C4-2B (cell line): ENCODE measurements around the gene CDK7.
"Not testable (repeated sequence)": the region's sequence is repeated elsewhere in the genome, so short reads cannot be mapped to it uniquely, and the experiment has no call there.

Experiments
- H3K27ac ChIP-seq: fragments of 450-650 bp; 2 replicates; pipeline ENCODE4 v1.5.1; 2017
- ZFX ChIP-seq: fragments of 450-650 bp; IDR thresholded peaks from 2 replicates; pipeline ENCODE4 v1.6.1; 2017
- TF ChIP-seq, protein P1 (sequence below): fragments of 450-650 bp; conservative IDR thresholded peaks from 2 replicates; pipeline ENCODE4 v1.5.1; 2017; ENCODE audit warnings: mild to moderate bottlenecking

Gene CDK7

DNA sequence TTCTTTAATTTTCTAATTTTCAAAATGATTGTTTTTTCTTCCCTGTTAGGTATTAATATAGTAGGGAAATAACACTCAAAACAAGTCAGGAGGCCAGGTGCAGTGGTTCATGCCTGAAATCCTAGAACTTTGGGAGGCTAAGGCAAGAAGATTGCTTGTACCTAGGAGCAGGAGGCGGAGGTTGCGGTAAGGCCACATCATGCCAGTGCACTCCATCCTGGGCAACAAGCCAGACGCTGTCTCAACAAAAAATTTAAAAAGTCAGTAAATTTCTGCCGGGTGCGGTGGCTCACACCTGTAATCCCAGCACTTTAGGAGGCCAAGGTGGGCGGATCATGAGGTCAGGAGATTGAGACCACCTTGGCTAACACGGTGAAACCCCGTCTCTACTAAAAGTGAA, 10.2 kb upstream of the CDK7 start:
- no peak for TF ChIP-seq ZFX
- TF ChIP-seq, protein P1, sequence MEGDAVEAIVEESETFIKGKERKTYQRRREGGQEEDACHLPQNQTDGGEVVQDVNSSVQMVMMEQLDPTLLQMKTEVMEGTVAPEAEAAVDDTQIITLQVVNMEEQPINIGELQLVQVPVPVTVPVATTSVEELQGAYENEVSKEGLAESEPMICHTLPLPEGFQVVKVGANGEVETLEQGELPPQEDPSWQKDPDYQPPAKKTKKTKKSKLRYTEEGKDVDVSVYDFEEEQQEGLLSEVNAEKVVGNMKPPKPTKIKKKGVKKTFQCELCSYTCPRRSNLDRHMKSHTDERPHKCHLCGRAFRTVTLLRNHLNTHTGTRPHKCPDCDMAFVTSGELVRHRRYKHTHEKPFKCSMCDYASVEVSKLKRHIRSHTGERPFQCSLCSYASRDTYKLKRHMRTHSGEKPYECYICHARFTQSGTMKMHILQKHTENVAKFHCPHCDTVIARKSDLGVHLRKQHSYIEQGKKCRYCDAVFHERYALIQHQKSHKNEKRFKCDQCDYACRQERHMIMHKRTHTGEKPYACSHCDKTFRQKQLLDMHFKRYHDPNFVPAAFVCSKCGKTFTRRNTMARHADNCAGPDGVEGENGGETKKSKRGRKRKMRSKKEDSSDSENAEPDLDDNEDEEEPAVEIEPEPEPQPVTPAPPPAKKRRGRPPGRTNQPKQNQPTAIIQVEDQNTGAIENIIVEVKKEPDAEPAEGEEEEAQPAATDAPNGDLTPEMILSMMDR, result no peak
- no peak overlapping the region for H3K27ac ChIP-seq

DNA sequence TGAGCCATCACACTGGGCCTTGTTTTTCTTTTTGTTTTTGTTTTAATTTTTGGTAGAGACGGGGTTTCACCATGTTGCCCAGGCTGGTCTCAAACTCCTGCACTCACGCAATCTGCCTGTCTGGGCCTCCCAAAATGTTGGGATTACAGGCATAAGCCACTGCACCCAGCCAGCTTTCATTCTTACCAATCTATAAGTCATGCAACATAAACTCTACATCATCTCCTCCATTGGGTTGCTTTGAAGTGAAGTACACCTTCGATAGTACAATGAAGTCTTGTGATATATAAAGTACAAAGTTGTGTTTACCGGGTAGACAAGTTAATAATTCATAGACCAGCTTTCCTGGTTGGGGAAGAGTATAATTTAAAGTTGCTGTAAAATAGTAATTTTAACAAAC, 8.8 kb upstream of the CDK7 start:
- no peak overlapping the region for H3K27ac ChIP-seq
- TF ChIP-seq ZFX, result no peak
- TF ChIP-seq, protein P1, result no peak

DNA sequence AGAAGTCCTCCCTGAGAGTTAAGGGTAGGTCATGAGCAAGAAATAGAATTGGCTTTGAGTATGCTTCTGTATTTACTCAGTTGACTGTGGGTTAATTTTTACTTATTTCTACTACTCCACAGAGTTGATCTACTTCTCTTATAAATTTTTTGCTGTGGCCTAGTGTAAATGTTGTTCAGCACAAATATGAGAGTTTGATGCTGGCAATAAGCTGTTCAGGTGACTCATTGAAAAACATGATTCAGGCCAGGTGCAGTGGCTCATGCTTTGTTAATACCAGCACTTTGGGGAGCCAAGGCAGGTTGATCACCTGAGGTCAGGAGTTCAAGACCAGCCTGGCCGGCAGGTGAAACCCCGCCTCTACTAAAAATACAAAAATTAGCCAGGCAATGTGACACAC, 4.5 kb upstream of the CDK7 start:
- TF ChIP-seq, protein P1, result no peak
- no peak for TF ChIP-seq ZFX
- H3K27ac ChIP-seq, result no peak overlapping the region

DNA sequence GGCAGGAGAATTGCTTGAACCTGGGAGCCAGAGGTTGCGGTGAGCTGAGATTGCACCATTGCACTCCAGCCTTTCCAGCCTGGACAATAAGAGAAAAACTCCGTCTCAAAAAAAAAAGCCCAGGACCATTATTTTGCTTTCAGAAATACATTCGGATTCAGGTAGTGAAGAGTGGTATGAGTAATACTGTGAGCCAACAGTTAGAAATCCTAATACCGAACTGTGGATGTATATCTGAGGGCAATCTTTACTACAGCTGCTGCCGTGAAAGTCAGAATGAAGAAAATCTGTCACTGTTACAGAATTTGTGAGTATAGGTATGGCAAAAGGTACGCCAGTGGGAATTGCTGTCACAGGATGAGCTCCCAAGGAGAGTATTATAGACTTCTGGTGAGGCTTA, 3.4 kb upstream of the CDK7 start:
- no peak overlapping the region for H3K27ac ChIP-seq
- TF ChIP-seq ZFX, result no peak
- TF ChIP-seq, protein P1, result no peak

DNA sequence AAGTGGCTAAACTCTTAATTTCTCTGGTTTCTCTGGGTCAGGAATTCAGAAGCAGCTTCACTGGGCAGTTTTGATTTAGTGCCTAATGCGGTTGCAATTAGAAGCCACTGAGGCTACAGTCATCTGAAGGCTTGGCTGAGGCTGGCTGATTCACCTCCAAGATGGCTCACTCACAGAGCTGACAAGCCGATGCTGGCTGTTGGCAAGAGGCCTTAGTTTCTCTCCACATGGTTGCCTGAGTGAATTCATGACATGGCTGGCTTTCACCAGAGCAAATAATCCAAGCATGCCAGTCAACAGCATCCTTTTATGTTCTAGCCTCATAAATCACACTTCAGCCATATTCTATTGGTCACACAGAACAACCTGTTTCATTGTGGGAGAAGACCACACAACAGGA, 2.8 kb upstream of the CDK7 start:
- TF ChIP-seq, protein P1, result no peak
- no peak for TF ChIP-seq ZFX
- H3K27ac ChIP-seq, result no peak overlapping the region

DNA sequence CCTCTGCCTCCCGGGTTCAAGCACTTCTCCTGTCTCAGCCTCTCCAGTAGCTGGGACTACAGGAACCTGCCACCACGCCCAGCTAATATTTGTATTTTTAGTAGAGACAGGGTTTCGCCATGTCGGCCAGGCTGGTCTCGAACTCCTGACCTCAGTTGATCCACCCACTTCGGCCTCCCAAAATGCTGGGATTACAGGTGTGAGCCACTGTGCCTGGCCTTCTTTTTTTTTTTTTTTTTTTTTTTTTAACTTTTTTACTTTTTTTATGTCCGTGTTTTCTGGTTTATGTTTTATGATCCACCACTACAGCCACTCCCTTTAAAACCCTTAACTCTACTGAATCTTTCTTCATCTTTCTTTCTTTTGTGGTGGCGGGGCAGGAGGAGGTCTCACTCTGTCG, 2.0 kb downstream of the CDK7 start:
- H3K27ac ChIP-seq, result not testable (repeated sequence)

DNA sequence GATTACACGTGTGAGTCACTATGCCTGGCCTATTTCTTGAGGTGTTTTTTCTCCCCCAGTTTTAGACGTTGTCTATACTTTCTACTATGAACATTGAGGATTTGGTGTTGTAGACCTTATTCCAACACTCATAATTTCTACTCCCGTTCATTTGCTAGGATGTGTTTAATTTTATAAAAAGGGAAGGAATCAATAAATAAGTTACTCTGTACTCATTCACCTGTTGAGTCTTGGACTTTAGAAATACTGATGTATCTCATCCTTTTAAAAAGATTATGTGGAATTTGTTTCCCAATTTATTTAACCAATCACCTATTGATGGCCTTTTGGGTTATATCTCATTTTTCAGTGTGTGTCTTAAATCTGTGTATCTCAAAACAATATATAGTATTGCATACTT, 3.2 kb downstream of the CDK7 start:
- TF ChIP-seq, protein P1, result no peak
- no peak for TF ChIP-seq ZFX
- no peak overlapping the region for H3K27ac ChIP-seq

DNA sequence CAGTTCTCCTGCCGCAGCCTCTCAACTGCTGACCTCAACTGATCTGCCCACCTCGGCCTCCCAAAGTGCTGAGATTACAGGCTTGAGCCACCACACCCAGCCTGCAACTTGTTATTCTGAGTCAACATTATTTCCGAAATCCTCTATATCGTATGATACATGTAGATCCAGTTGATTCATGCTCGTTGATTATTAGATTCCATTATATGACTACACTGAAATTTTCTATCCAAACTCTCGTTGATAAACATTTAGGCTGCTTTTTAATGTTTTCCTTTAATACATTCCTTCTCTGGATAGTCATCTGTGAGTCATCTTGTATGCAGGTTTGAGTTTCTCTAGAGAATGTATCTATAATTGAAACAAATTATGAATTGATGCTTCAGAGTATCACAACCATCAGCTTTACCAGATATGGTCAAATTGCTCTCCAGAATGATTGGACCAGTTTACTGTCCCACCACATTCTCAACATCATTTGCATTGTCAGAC, 4.1 kb downstream of the CDK7 start:
- no peak overlapping the region for H3K27ac ChIP-seq
- TF ChIP-seq ZFX, result no peak
- TF ChIP-seq, protein P1, result no peak
